ENCODE data around the gene SEMA4D.

- no peak for TF ChIP-seq TAF1 (IDR thresholded peaks at IDR 0.05; ENCODE audit: low read depth)
- no peak for TF ChIP-seq YY1 (IDR thresholded peaks at IDR 0.05; ENCODE audit: low read depth)
- TF ChIP-seq MAX (IDR thresholded peaks at IDR 0.05) = no peak
- TF ChIP-seq CREB1 (IDR thresholded peaks at IDR 0.05; ENCODE audit: low read depth) = no peak
- no peak for TF ChIP-seq CEBPB (IDR thresholded peaks at IDR 0.05)
- no peak for TF ChIP-seq TEAD4 (IDR thresholded peaks at IDR 0.05)
- TF ChIP-seq EP300 (IDR thresholded peaks at IDR 0.05; ENCODE audit: borderline replicate concordance) = no peak
- TF ChIP-seq REST (IDR thresholded peaks at IDR 0.05; ENCODE audit: low read depth) = no peak
- TF ChIP-seq USF1 (IDR thresholded peaks at IDR 0.05) = no peak
Observed at GRCh38 chr9:89366711-89367110, 131.2 kb downstream of the SEMA4D start.

Data from Ishikawa (cell line).